GM11168 (cell line): ENCODE results near the gene EXOC7.

Source experiments
- in situ Hi-C: fragments of 300-500 bp; cut with MboI; formaldehyde crosslinking; loops from one replicate; pipeline ENCODE4 v1.12.0; 2022; ENCODE audit warnings: low sequenced_read_pairs; ENCODE audit not compliant: unreplicated experiment

The EXOC7 gene

DNA sequence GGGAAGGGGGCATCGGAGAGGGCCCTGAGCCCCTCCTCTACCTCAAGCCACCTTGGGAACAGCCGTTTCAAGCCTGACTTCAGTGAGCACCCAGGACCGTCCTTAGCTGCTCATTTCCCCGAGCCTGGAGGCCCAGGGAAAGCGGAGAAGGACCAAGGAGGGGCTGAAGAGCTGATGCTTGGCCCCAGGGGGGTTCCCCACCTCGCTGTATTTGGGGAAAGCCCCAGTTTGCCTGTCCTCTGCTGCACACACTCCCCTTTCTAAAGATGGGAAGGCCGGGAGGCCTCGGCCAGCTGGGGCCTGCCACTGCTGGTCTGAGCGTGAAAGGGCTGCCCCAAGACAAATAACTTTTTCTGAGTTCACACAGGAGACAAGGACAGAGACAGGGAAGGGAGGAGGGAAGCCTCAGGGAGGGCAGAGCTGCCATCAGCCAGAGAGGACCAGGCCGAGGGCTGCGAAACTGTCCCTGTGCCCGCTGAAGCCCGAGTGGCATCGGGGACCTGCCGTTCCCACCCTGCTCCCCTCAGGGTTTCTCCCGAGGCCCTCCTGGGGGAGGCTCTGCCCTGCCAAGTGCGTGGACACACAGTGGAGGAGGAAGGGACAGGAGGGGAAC lies 13.0 kb downstream of the EXOC7 start:
- in situ Hi-C loops = no loop called here

DNA sequence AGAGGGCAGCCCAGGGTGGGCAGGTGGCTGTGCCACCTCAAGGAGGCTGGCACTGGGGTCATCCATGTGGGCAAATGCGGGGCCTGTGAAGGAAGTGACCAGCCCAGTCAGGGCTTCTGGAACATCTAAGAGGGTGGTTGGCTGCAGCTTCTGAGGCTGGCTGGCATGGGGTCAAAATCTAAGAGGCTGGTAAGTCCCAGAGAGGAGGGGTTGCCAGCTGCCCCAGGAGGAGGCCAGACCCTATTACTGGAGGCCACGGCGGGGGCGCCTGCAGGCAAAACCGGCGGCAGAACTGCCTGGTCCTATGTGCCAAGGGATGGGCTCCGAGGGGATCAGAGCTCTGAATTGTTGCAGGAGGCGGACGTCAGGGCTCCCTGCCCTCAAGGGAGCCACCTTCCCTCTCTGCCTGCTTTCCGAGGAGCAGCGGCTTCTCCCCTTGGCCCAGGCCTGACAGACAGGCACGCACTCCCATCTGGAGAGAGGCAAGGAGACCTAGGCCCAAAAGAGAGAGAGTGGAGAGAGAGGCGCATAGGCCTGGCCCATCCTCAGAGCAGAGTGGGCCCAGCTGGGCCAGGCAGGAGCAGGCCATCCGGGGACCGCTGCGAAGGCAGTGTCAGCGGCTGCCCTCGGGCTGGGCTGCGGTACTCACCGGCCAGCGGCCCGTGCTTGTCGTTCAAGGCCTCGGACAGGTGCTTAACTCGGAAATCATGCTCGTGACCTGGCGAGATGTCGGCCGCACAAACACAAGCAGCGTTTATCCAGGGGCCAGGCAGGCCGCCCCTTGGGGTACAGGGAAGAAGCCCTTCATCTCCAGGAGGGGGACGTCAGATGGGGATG lies 13.7 kb downstream of the EXOC7 start:
- in situ Hi-C loops = no loop called here

DNA sequence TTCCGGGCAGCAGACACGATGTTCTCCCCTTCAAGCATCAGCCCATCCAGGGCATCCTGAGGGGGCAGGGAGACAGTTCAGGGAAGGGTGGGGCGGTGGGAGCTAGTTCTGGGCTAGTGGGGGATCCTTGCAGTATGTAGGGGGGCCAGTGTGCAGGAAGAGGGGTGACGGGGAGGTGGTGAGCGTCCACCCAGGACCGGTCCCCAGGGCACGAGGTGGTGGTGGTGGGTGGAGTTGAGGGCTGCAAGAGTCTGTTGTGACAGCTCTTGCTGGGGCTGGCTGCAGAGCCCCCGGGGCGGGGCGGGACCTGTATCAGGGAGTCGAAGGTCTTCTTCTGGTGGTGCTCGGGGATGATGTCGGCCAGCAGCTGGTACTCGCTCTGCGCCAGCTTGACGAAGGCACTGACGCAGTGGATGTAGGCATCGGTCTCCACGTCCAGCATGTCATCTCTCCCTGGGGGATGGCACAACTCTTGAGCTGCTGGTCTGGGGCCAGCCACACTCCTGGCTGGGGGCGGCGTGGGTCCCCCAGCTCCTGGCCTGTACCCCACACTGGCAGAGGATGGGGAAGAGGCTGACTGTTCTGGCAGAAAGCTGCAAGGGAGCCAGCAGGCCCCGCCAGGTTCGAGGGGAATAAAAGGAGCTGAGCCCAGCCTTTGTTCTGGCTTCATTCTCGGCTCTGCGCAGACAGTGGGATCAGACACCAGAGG lies 14.6 kb downstream of the EXOC7 start:
- in situ Hi-C loops = no loop called here

DNA sequence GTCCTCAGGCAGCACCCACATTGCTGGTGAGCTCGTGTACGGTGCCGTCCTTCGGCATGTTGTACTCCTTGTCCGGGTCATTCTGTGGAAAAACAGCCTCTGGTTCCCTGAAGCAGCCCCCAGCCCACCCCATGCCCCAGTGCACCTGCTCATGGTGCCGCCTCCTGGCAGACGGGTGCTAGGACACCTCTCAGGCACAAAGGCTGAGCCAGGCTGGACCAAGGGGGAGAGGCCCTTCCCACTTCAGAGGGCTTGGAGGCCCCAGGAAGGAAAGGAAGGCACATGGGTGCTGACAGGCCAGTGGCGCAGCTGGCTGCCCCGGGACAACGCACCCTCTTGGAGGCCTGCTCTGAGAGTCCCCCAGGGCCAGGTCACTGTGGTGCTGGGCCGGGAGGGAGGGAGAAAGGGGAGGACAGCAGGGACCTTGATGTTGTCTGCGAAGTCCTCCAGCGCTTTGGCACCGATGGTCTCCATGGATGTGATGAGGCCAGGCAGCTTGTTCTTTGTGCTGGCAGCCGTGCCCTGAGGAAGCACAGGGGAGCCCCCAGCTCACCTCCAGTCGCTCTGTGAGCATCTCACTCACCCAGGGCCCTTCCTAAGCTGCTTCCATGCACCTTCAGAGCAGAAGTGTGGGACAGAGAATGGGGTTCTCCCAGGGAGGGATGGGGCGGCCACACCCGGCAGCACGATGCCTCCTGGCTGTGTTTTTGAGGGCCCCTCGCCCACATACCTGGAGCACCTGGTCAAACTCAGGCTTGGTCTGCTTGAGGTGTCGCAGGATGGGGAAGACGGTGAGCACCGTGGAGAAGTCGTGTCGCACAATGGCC lies 15.3 kb downstream of the EXOC7 start:
- in situ Hi-C loops = no loop called here

DNA sequence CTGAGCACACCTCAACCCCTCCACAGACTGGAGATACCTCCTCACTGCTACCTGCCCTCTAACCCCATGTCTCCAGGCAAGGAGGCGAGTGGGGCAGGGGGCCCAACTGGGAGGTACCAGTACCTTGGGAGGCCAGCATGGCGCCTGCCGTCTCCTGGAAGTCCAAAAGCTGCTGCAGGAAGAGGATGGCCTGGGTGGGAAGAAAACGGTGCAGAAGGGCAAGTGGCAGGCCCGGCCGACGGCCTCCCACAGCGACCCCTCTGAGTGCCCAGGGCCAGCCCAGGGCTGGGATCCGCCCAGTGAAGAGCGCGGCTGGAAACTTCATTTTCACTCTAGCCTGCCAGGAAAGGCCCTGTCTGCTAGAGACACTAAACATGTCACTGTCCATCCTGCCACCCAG lies 16.1 kb downstream of the EXOC7 start:
- in situ Hi-C loops = no loop called here

DNA sequence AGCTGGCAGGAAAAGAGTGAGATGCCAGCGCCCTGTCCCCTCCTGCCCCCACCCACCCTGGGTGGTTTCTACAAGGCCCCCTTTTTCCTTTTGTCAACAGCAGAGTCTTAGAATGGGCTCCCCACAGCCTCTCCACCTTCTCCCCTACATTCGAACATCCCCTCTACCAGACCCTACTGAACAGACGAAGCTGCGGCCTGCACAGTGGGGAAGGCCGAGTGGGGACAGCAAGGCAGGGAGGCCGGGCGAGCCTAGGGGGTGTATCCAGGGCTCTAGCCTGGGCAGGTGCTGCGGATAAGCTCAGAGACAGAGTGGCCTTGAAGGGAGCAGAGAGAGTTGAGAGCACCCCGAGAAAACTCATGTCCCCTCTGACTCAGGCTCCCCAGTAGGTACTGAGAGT lies 17.2 kb downstream of the EXOC7 start:
- in situ Hi-C loops = no loop called here

DNA sequence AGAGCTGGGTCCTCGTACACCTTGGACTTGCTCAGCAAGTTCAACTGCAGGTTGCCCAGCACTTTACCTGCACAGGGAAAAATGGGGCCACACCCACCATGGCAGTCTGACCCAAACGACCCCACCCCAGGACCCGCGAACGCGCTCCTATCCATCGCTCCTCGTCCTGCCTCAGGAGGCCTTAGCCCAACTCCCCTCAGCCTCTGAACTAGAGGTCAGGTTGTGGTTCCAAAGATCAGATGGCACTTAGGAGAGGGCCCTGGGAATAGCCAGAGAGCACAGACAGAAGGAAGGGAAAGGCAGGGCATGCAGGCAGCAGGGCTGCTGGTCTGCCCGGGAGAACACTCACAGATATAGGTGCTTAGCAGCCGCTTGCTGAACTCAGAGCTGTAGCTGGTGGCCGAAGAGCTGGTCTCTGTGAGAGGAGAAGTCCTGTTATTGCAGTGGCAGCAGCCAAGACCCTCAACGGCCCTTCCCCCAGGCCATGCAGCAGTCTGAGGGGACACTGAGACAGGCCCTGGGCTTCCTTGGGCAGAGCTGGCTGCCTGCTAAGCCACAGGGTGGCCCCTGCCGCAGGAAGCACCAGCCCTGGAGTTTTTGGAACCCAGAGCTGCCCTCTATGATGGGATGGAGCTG lies 17.7 kb downstream of the EXOC7 start:
- in situ Hi-C loops = no loop called here

DNA sequence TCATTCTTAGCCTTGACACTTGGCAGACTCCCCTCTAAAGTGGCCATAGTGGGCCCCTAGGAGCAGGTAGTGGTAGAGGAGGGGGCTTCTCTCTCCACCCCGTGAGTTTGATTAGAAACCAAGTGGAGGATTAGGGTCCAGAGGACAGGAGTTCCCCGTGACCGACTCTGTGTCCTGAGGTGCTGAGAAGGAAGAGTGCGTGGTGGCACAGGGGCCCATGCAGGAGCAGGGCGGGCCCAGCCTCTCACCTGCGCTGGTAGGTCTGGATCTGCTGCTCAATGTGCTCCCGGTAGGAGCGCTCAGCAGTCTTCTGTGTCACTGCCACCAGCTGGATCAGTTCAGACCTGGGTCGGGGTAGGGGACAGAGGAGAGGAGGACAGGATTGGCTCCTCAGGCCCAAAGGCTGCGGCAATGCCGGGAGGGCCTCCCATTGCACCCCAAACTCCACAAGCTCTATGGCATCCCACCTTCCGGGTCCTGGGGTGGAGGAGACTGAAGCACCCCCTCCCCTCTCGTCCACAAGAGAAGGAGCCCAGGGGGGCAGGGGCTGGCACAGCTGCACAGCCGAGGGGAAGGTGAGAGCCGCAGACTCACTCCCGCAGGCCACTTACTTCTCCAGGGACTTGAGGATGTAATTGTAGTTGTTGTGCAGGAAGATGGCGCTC lies 18.4 kb downstream of the EXOC7 start:
- in situ Hi-C loops = no loop called here

DNA sequence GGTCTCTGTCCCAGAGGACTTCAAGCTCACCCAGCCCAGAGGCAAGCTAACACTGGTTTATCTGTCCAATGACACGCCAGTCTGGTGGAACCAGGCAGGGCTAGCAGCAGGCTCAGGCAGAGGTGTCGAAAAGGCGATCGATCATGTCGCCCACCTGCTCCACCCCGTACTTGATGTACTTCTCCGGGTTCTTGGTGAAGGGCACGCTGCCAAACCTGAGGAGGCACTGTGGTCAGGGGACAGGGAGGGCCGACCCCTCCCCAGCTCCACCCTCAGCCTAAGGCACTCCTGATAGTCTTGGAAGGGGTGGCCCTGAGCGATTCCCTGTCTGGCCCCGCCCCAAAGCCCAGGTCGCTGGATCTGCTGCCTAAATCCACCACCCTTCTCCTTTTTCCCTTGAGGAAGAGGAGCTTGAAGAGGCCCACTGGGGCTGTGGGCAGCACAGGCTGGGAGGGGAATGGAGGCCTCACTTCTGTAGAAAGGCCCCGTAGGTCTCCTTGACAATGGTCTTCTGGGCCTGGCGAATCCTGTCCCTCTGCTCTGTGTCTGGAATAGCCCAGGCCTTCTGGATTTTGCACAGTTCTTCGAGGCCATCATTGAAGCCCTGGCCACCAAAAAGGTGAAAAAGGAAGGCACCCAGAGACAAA lies 19.9 kb downstream of the EXOC7 start:
- in situ Hi-C loops = no loop called here

DNA sequence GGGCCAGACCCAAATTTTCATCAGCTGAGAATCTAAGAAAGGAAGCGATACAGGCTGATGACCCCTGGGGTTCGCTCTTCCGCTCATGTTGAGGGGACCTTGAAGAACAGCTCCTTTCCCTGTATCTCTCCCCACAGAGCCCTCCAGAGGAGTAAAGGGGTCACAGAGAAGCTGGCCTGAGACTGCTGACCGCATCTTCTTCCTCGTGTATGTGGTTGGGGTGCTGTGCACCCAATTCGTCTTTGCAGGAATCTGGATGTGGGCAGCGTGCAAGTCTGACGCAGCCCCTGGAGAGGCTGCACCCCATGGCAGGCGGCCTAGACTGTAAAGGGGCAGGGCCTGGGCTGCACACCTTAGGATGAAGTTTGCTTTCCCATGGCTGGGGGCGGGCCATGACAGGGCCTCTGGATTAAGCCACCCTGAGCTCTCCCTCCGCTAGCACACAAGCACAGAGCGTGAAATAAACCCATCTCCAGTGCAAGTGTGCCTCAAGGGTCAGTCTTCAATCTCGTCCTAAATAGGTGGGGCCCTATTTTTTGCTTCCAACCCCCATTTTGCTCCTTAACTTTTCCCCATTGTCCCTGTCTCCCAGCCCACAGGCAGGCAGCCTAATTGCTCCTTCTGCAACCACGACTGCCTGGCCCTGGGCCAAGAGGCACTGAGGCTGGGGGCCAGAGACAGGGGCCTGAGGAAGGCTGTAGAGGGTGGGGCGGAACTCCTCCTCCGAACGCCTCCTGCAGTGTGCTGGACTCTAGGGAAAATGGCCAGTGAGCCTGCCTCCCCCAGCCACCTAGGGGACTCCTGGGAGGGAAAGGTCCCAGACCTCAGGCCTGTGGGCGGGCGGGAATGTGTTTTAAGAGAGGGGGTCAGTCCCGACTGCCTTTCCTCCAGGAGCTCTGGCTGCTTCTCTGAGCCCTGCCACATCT lies 21.0 kb downstream of the EXOC7 start:
- in situ Hi-C loops = no loop called here

DNA sequence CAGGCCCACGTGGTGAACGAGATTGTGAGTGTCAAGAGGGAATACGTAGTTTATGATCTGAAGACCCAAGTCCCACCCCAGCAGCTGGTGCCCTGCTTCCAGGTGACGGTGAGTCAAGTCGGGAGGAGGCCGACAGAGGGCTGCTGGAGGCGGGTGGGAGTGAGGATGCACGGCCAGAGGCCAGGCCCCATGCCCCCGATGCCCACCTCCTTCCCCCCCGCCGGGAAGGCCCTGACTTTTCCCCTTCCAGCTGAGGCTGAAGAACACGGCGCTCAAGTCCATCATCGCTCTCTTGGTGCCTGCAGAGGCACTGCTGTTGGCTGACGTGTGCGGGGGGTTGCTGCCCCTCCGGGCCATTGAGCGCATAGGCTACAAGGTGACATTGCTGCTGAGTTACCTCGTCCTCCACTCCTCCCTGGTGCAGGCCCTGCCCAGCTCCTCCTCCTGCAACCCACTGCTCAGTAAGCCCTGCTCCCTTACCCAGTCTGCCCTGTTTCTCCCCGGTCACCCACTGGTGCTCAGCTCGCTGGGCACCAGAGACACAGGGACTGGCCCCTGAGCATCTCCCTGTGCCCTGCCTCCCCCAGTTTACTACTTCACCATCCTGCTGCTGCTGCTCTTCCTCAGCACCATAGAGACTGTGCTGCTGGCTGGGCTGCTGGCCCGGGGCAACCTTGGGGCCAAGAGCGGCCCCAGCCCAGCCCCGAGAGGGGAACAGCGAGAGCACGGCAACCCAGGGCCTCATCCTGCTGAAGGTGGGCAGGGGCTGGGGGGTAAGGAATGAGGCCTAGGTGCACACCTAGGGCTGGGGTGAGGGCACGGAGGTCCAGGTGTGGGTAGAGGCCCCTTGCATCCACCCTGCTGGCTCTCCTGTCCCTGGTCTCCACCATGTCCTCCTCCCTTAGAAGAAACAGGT lies 22.0 kb downstream of the EXOC7 start:
- in situ Hi-C loops = no loop called here

DNA sequence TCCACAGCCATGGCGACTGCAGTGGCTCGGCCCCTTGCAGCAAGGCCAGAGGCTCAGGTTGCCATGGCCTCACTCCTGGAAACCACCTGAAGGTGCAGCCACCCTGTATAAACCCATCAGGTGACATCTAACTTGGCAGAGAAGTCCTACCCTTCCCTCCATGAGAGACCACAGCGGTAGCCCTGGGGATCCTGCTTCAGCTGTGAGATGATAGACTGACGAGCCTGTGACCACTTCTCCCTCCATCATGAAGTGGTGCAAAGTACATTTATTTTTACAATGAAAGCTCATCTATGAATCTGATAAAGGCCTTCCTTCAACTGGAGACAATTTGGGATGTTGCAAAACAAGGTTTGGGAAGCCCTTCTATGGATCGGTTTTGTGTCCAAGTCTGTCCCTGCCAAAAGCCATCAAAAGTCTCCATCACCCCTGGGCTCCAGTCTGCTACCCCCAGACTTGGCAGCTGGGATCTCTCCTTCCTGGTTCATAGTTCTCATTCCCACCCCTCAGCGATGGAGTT lies 22.8 kb downstream of the EXOC7 start:
- in situ Hi-C loops = no loop called here

DNA sequence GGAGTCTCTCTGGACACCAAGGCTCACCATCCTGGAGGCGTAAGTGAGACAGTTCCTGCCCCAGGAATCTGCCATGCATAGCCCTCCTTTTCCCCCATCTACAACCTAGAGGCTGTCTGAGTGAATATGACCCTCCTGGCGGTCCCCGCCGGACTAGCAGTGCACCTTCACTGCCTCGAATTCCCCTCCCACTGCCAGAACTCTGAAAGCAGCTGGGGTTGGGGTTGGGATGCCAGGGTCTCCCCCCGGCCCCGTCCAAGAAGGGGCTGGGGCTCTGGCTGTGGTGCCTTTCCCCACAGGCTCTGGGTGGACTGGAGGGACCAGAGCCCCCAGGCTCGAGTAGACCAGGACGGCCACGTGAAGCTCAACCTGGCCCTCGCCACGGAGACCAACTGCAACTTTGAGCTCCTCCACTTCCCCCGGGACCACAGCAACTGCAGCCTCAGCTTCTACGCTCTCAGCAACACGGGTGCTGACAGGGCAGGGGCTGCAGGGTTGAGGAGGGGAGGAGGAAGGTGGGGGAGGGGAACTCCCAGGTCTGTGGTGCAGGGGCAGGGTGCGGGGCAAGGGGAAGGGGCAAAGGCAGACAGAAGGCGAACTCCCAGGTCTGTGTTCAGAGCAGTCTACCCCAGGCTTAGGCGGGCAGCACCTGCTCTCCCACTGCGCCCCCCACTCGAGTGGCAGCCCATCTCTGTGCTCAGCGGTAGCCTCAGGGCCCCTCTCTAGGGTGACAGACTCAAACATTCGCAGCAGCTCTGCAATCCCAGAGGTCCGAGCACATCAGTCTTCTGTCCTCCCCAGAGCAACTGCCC lies 23.4 kb downstream of the EXOC7 start:
- in situ Hi-C loops = no loop called here

DNA sequence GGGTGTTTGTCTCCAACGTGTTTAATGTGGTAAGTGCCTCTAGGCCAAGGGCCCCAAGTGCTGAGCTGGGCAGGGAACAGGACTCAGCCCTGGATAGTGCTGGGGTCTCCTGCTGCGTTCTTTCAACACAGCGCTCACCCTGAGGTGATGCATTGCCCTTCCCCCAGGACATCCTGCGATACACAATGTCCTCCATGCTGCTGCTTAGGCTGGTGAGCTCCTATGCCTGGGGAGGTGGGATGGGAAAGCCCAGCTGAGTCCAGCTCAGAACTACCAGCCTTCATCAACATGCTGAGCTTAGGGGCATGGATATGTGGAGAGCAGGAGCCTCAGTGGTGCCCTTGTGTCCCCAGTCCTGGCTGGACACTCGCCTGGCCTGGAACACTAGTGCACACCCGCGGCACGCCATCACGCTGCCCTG lies 24.0 kb downstream of the EXOC7 start:
- in situ Hi-C loops = no loop called here

DNA sequence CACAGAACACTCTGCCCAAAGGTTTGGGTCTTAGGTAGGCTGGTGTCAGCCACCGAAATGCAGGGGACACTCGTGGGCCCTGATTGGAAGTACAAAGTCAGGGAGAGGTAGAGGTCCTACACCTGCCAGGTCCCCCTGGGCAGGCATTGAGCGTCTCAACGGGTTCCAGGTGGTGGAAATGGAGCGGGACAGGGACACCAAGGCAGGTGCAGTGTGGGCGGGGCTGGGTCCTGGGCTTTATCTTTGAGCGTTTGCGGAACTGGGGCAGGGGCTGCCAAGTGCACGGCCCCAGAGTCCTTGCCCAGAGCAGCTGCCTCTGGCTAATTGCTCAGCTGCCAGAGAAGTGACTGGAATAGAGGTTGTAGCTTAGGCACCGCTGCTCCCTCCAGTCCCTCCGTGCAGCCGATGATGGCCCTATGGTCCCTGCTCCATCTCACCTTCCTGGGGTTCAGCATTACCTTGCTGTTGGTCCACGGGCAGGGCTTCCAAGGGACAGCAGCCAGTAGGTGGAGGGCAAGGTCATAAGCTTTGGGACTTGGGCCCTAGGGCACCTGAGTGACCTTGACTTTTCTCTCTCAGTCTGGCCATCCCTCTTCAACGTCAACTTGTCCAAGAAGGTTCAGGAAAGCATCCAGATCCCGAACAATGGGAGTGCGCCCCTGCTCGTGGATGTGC lies 24.6 kb downstream of the EXOC7 start, which contains the start of gene ZACN:
ZACN (plus strand) TSS at position 323 of the 675 bp plus-strand sequence; CDS start at position 406, 83 bp downstream.
- in situ Hi-C loops = no loop called here
